Cardiac fibroblast (primary cell): Measurements from ENCODE around the gene SELENOP.

Experiments used
- DNase-seq, 2 donors: peaks; one replicate each; pipeline versions ENCODE4 v3.0.0 to v3.0.0-alpha.2; 2010; ENCODE audit warnings: low read depth in 2 of 2
- H3K4me3 ChIP-seq, 2 donors: replicated peaks in 1 of 2; 1 replicate in 1 of 2; 2 replicates in 1 of 2; pipeline ENCODE4 v1.5.1; 2011; ENCODE audit warnings: low read depth in 2 of 2, low read length in 2 of 2, mild to moderate bottlenecking in 2 of 2, moderate library complexity in 1 of 2
- TF ChIP-seq, protein P1 (sequence below): IDR thresholded peaks from one replicate; pipeline ENCODE4 v1.5.1; 2011; ENCODE audit warnings: low read depth, mild to moderate bottlenecking, low read length, inconsistent platforms

The SELENOP gene

DNA sequence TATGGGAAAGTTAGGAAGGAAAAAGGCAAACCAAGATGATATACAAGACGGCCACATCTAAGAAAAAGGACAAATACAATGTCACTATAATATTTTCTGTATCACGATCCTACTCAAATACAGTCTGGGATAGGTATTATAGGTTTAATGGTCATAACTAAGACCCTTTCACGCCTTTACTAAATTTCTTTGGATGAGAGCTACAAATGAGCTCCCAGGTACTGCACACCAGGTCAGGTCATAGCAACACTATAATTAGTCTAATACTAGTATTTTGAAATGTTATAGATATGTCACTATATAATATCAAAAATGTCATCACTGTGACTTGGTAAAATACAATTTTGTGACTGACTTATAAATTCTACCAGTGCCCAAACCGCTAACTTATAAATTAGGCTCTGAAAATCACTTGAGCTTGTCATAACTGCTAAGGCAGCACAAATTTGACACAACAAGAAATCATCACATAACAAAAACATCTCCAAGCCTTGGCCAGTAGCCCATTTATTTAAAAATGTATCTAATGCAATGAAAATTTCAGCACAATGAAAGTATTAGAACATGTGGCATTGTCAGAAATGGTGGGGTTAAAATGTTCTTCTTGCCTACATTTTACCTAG, 6.9 kb downstream of the SELENOP start:
- DNase-seq, result no peak
- TF ChIP-seq, protein P1, sequence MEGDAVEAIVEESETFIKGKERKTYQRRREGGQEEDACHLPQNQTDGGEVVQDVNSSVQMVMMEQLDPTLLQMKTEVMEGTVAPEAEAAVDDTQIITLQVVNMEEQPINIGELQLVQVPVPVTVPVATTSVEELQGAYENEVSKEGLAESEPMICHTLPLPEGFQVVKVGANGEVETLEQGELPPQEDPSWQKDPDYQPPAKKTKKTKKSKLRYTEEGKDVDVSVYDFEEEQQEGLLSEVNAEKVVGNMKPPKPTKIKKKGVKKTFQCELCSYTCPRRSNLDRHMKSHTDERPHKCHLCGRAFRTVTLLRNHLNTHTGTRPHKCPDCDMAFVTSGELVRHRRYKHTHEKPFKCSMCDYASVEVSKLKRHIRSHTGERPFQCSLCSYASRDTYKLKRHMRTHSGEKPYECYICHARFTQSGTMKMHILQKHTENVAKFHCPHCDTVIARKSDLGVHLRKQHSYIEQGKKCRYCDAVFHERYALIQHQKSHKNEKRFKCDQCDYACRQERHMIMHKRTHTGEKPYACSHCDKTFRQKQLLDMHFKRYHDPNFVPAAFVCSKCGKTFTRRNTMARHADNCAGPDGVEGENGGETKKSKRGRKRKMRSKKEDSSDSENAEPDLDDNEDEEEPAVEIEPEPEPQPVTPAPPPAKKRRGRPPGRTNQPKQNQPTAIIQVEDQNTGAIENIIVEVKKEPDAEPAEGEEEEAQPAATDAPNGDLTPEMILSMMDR, result no peak
- H3K4me3 ChIP-seq, result no peak overlapping the region

DNA sequence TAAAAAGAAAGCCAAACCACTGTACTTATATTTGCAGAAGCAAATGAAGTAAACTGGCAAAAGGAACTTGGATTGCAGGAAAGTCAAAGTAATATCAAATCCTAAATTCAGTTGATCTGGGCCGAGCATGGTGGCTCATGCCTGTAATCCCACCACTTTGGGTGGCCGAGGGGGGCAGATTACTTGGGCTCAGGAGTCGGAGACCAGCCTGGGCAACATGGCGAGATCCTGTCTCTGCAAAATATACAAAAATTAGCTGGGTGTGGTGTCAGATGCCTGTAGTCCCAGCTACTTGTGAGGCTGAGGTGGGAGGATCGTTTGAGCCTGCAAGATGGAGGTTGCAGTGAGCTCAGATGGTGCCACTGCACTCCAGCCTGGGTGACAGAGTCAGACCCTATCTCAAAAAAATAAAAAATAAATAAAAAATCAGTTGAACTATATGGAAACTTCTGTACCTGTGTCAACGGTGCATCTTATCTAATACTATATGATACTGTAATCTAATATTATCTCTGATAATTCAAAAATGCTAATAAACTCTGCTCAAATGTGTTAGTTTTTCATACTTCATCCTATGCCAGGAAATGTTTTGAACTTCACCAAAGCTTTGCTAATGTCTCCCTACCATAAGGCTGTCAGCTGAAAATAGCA, 10.1 kb downstream of the SELENOP start:
- no peak overlapping the region for H3K4me3 ChIP-seq
- TF ChIP-seq, protein P1, result no peak
- DNase-seq, result no peak

DNA sequence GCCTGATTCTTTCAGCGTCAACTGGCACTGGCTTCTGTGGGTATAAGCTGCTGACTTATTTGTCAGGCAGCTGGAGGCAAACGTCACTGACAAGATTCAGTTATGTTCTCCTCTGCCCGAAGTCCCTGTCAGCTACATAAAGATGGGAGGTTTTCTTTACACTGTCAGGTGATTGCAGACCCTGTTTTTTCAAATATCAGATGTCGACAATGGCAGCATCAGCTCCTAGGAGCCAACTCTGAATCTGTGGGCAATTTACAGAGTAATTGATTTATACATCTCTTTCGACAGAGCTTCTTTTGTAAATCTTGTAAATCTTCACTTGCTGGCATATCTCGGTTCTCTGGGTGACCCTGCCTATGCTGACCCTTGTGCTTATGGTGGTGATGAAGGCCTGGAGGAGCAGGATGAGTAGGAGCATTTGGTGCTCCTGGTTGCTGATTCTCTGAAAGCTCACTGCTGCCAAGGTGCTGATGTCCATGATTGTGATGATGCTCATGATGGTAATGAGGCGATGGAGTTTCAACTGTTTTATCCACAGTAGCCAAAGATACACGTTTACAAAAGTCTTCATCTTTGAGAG, 10.9 kb downstream of the SELENOP start:
- no peak overlapping the region for H3K4me3 ChIP-seq
- DNase-seq, result no peak
- TF ChIP-seq, protein P1, result no peak

DNA sequence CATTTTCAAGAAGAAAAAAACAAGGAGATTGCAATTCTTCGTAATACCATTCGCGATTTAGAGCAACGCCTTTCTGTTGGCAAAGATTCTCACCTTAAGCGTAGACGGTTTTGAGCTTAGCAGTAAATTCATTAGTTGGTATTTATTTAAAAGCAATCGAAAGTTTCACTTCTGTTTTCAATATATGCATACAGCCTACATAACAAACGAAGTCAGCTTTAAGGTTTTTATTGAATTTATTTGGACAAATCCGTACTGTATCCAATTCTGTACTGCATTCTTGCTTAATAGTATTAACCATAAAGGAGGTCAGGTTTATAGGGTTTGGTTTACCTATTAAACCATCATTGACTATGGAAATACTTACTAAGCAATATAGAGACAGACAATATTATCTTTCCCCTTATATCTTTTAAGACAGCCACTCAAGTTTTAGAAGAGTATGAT, 12.0 kb downstream of the SELENOP start:
- DNase-seq, result no peak
- TF ChIP-seq, protein P1, result no peak
- no peak overlapping the region for H3K4me3 ChIP-seq

DNA sequence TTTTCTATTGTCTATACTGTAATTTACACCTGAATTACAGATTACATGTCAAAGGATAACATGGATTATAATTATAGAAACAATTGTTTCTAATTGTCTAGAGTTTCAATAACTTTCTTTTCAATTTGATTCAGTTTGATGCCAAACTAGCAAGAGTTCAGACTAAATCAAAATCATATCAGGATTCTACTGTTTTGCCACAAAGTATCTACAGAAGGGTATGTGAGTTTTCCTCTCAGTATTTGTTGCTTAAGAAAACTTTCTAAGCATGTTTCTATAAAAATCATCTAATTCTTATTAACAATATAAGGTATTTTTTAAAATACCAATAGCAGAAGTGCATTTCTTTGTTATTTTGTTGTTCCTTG, 12.5 kb downstream of the SELENOP start:
- no peak for DNase-seq
- TF ChIP-seq, protein P1, result no peak
- no peak overlapping the region for H3K4me3 ChIP-seq

DNA sequence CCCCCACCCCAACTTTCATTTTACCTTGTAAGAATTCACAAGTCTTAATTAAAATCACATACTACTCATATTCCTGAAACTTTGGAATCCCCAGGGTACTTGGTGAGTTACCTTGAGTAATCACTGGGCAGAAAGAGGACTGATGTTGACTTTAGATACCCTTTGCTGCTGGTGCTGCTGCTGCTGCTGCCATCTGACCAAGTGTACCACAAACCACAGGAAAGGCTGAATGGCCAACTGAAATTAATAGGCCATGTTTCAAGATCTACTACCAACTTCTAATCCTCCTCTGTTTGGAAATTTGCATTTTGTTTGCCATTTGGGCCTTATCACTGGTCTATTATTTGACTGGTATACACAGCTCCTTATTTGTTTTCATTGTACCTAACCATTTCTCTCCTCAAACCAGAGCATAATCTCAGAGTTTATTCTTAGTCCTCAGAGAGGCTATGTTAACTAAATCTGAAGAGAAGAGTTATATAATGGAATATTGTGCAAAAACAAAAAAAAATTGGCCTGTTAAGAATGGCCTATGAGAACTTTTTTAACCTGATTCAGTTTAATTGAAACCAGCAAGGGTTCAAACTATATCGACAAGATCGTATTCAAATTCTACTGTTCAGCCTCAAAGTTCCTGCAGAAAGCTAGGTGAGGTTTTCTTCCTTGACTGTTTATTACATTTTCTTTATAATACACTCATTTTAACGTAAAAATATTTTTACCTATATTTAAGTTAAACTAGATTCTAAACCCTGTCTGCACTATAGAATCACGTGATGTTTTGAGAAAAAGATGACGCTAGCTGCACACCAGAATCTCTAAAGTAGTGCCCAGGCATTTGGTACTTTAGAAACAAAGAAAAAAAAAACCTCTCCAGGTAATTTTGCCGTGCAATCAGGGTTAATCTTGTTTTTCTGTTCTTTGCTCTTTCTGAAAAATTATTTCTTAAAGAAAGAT, 13.1 kb downstream of the SELENOP start:
- TF ChIP-seq, protein P1, result no peak
- H3K4me3 ChIP-seq, result no peak overlapping the region
- DNase-seq, result no peak
